Smooth muscle cell (in vitro differentiated cells): ENCODE data around the gene HS6ST1. TPM values are rescaled to one million over a fixed set of nuclear protein-coding genes. Genes with fewer than 3 reads are reported as not detected.

ENCODE experiments used
- DNase-seq: peaks from one replicate; lab custom pipeline; 2025; ENCODE audit not compliant: unreplicated experiment; lab: John Stamatoyannopoulos, UW
- H2AFZ ChIP-seq: fragments of 200-600 bp; sonication (generic); 2 replicates; pipeline ENCODE4 v1.6.0; 2016; ENCODE audit warnings: antibody characterized with exemption, low read depth, mild to moderate bottlenecking
- H3F3A ChIP-seq: fragments of 200-600 bp; sonication (generic); 2 replicates; pipeline ENCODE4 v1.6.0; 2017; ENCODE audit warnings: antibody characterized with exemption, low read depth
- H3K27ac ChIP-seq: fragments of 200-600 bp; sonication (generic); 2 replicates; pipeline ENCODE4 v1.5.1; 2016; ENCODE audit warnings: low read depth, mild to moderate bottlenecking
- H3K27me3 ChIP-seq: fragments of 200-600 bp; sonication (generic); 2 replicates; pipeline ENCODE4 v1.6.1; 2016; ENCODE audit warnings: low read depth, mild to moderate bottlenecking
- H3K36me3 ChIP-seq: fragments of 200-600 bp; sonication (generic); 2 replicates; pipeline ENCODE4 v1.5.1; 2016; ENCODE audit warnings: low read depth
- H3K4me1 ChIP-seq: fragments of 200-600 bp; sonication (generic); 2 replicates; pipeline ENCODE4 v1.5.1; 2016; ENCODE audit warnings: low read depth
- H3K4me2 ChIP-seq: fragments of 200-600 bp; sonication (generic); 2 replicates; pipeline ENCODE4 v1.6.0; 2016; ENCODE audit warnings: mild to moderate bottlenecking
- H3K4me3 ChIP-seq: fragments of 200-600 bp; sonication (generic); 2 replicates; pipeline ENCODE4 v1.5.1; 2016; ENCODE audit warnings: mild to moderate bottlenecking
- H3K79me2 ChIP-seq: fragments of 200-600 bp; sonication (generic); 2 replicates; pipeline ENCODE4 v1.6.0; 2016; ENCODE audit warnings: low read depth, mild to moderate bottlenecking
- H3K9ac ChIP-seq: fragments of 200-600 bp; sonication (generic); 2 replicates; pipeline ENCODE4 v1.6.0; 2016; ENCODE audit warnings: low read depth
- H3K9me3 ChIP-seq: fragments of 200-600 bp; sonication (generic); replicated peaks from 2 replicates; pipeline ENCODE4 v1.5.1; 2016; ENCODE audit warnings: low read depth
- H4K20me1 ChIP-seq: fragments of 200-600 bp; sonication (generic); 2 replicates; pipeline ENCODE4 v1.6.0; 2016; ENCODE audit warnings: low read depth
- WGBS: methylation state at CpG from one replicate; pipeline ENCODE4 v1.1.7; 2016; ENCODE audit warnings: low lambda C conversion rate; 5-methylcytosine and 5-hydroxymethylcytosine counted together
- polyA plus RNA-seq: library from polyadenylated mRNA; unstranded; fragments of >200 nt; fragmentation: Nextera tagmentation; extraction: Ambion mirVana; gene quantifications from 2 replicates; pipeline ENCODE4 v1.2.1, GENCODE V29; 2016
- total RNA-seq: library from RNA; depleted of rRNA; stranded (reverse); fragments of >200 nt; gene quantifications from 2 replicates; pipeline ENCODE4 v1.2.3, GENCODE V29; 2014
- TF ChIP-seq, protein P1 (sequence below): fragments of 200-600 bp; sonication (generic); IDR thresholded peaks from 2 replicates; pipeline ENCODE4 v1.5.1; 2017; ENCODE audit warnings: borderline replicate concordance, mild to moderate bottlenecking, antibody characterized with exemption; ENCODE audit not compliant: insufficient read depth, poor library complexity, severe bottlenecking

HS6ST1 gene
- total and polyA plus RNA-seq, 2 experiments from 2014 or later: 9.3 to 13.0 TPM

DNA sequence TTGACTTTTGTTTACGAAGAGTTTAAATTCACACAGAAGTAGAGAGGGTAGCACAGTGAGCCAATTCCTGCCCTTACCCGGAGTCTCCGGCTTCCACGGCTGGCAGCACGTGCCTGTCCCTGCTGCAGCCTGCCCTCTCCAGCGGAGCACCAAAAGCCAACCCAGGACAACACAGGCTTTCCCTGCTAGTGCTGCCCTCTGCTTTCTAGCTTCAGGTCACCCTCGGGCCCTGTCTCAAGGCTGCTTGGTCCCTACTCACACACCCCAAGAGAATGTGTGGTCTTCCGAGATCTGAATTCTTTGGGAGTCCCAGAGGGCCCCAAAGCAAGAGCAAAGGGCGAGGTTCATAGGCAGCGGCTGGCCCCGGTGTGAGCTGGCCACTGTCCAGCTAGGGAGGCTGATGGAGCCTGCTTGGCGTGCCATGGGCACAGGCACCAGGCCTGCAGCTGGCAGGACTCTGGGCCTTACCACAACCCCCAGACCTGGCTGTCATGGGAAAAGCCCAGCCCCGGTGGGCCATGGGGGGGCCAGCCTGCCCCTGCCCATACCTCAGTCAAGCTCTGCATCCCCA is 7.0 kb upstream of the HS6ST1 start:
- Histone ChIP-seq H4K20me1 (no peaks in the 10 kb centered on the region), H3K4me3 (no peak overlapping the region), H3K9me3 (no peaks in the 10 kb centered on the region), H3K79me2 (no peaks in the 10 kb centered on the region), H3K27me3 (no peaks in the 10 kb centered on the region), H3K9ac (no peak overlapping the region), H3K4me1 (peaks cover 10% of the 10 kb centered on the region), H3K27ac (no peak overlapping the region), H3F3A (no peaks in the 10 kb centered on the region), H3K4me2 (no peak overlapping the region), H3K36me3 (no peaks in the 10 kb centered on the region), H2AFZ (no peak overlapping the region)
- DNase-seq: no peak
- TF ChIP-seq, protein P1, sequence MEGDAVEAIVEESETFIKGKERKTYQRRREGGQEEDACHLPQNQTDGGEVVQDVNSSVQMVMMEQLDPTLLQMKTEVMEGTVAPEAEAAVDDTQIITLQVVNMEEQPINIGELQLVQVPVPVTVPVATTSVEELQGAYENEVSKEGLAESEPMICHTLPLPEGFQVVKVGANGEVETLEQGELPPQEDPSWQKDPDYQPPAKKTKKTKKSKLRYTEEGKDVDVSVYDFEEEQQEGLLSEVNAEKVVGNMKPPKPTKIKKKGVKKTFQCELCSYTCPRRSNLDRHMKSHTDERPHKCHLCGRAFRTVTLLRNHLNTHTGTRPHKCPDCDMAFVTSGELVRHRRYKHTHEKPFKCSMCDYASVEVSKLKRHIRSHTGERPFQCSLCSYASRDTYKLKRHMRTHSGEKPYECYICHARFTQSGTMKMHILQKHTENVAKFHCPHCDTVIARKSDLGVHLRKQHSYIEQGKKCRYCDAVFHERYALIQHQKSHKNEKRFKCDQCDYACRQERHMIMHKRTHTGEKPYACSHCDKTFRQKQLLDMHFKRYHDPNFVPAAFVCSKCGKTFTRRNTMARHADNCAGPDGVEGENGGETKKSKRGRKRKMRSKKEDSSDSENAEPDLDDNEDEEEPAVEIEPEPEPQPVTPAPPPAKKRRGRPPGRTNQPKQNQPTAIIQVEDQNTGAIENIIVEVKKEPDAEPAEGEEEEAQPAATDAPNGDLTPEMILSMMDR: no peak
- WGBS: 89% methylated on average over 13 of the region's 13 CpGs

DNA sequence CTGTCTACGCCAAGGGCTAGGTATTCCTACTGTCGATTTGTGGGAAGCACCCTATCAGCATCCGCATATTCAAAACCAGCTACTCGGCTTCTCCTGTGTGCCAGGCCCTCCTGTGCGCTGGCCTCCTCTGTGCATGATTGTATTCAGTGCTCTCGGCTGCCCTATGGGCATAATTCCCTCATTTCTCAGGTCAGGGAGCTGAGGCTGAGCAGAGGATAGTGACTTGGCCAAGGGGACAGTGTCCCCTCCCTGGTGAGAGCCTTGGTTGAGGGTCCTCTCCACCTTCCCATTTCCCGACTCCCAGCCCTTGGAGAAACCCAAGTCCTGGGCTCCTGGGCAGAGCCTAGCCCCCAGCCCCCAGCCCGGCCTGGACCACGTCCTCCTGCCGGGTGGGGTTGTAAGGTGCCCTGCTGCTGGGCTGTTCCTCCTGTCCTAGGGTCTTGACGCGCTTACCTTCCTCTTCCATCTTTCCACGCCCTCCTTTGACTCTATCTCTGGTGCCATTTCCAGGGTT is 6.3 kb upstream of the HS6ST1 start:
- DNase-seq: no peak
- Histone ChIP-seq H3F3A (no peaks in the 10 kb centered on the region), H3K27ac (no peak overlapping the region), H3K9ac (no peak overlapping the region), H3K9me3 (no peaks in the 10 kb centered on the region), H4K20me1 (no peaks in the 10 kb centered on the region), H3K36me3 (no peaks in the 10 kb centered on the region), H3K4me1 (peaks cover 10% of the 10 kb centered on the region), H3K79me2 (no peaks in the 10 kb centered on the region), H2AFZ (no peak overlapping the region), H3K27me3 (no peaks in the 10 kb centered on the region), H3K4me3 (no peak overlapping the region), H3K4me2 (no peak overlapping the region)
- TF ChIP-seq, protein P1: no peak
- WGBS: 91% methylated on average over 13 of the region's 13 CpGs

DNA sequence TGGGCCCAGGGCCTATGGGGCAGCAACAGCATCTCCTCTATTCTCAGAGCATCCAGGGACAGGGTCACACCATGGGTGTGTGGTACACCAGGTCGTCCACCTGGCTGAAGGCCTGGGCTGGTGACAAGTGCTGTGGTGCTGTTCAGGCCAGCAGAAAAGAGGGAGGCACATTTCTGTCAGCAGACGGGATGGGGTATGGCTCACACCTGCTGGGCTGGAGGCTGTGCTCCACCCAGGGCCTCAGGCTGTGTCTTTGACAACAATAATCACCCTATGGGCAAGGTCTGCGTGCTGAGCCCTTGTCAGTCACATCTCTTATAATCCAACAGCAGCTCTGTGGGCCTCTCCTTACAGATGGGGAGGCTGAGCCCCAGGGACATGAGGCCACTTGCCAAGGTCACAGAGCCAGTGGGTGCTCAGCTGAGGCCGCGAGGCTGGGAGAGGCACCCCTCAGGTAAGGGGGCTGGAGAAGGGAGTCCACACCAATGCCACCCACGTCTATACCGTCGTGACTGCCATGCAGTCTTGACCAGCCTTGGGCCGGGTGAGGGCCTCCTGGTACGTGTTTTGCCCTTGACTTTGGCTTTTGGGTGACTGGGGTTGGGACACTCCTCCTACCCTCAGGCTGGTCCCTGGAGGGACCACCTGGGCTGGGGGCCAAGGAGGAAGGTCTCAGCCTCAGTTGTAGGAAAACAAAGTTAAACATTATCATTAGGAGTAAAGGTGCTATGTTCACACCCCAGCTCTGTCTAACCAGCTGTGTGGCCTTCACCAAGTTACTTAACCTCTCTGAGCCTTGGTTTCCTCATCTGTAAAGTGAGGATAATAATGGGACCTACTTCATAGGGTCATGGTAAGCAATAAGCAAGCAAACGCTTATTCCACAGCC is 5.6 kb upstream of the HS6ST1 start:
- no peak overlapping the region for H2AFZ ChIP-seq
- no peaks in the 10 kb centered on the region for H3F3A ChIP-seq
- no peak overlapping the region for H3K27ac ChIP-seq
- no peaks in the 10 kb centered on the region for H3K27me3 ChIP-seq
- H4K20me1 ChIP-seq: no peaks in the 10 kb centered on the region
- H3K4me3 ChIP-seq: no peak overlapping the region
- no peak overlapping the region for H3K9ac ChIP-seq
- DNase-seq: no peak
- peaks cover 14% of the 10 kb centered on the region for H3K4me1 ChIP-seq
- H3K36me3 ChIP-seq: no peaks in the 10 kb centered on the region
- no peaks in the 10 kb centered on the region for H3K9me3 ChIP-seq
- TF ChIP-seq, protein P1: no peak
- no peaks in the 10 kb centered on the region for H3K79me2 ChIP-seq
- 93% methylated on average over 11 of the region's 11 CpGs for WGBS
- H3K4me2 ChIP-seq: no peak overlapping the region
